ENCODE data around the gene IL12A. TPM values are rescaled to one million over a fixed set of nuclear protein-coding genes. Genes with fewer than 3 reads are reported as not detected.

Gene IL12A
- polyA plus RNA-seq, 1 donor, result 0.76 TPM

- no peak for DNase-seq
Measured at GRCh38 chr3:160027541-160028195, 39.0 kb downstream of the IL12A start.

- DNase-seq, result no peak
Measured at GRCh38 chr3:160035757-160036156, 47.1 kb downstream of the IL12A start.

GRCh38 chr3:160038862-160039562 is 50.4 kb downstream of the IL12A start:
- DNase-seq, result no peak

- no peak for DNase-seq
Measured at GRCh38 chr3:160040181-160040580, 51.5 kb downstream of the IL12A start.

- DNase-seq, result no peak
Measured at GRCh38 chr3:160041465-160041864, 52.8 kb downstream of the IL12A start.

GRCh38 chr3:160044121-160044520 is 55.5 kb downstream of the IL12A start:
- no peak for DNase-seq

Other genes starting within 250 kb of the IL12A start
- gene SCHIP1, start 149.0 kb upstream of the IL12A start, polyA plus RNA-seq (ENCODE audit: insufficient read length), result 68.4 TPM
- gene C3orf80, start 236.6 kb downstream of the IL12A start, polyA plus RNA-seq (ENCODE audit: insufficient read length), result not detected